ENCODE results near the gene COL18A1. TPM values are rescaled to one million over a fixed set of nuclear protein-coding genes. Genes with fewer than 3 reads are reported as not detected.
"Not testable (repeated sequence)": the region's sequence is repeated elsewhere in the genome, so short reads cannot be mapped to it uniquely, and the experiment has no call there.

The COL18A1 gene
- total and polyA plus RNA-seq, 8 donors: 38.7 to 301 (median 77.8) TPM

DNA sequence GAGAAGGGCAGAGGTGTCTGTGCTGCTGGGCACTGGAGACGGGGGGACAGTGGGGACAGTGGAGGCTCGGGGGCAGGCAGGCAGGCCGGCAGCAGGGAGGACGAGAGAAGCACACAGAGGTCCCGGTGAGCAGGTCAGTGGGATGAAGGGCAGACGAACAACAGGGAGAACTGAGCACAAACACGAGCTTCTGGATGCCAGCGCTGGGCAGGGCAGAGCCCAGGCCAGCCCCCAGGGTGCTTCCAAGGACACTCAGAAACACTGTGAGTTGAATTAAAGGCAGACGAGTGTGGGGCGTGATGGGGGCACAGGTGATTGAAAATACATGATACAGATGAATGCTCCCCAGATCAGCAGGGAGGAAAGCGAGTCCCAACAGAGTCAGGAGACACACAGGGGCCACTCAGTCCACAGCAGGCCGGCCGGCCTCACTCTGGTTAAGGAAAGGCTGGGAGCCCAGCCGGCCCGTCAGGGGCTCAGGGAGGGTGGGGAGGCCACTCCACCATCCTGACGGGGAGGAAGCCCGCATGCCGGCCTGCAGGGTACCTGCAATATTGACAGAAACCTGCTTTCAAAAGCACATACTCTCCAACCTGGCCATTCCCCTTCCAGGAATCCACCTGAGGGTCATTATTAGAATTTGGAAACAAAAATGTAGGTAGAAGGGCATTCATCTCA is 123.2 kb downstream of the COL18A1 start:
- Histone ChIP-seq H3K27me3 (no peaks in the 10 kb centered on the region), H3K4me1 (peaks cover 0 to 6% (median 5%) of the 10 kb centered on the region in 3 donors), H3K9me3 (no peaks in the 10 kb centered on the region), H3K36me3 (peaks cover 0 to 4% (median 0%) of the 10 kb centered on the region in 3 donors), H3K4me3 (no peak overlapping the region), H3K27ac (no peak overlapping the region)
- no peak for ATAC-seq
- DNase-seq: peak in 4 of 6 donors; percentile 3 to 48 (median 24)
- 88 to 91% methylated on average over 18 of the region's 18 CpGs for WGBS, 2 donors
- FAIRE-seq: no peak
- TF ChIP-seq, protein P1, sequence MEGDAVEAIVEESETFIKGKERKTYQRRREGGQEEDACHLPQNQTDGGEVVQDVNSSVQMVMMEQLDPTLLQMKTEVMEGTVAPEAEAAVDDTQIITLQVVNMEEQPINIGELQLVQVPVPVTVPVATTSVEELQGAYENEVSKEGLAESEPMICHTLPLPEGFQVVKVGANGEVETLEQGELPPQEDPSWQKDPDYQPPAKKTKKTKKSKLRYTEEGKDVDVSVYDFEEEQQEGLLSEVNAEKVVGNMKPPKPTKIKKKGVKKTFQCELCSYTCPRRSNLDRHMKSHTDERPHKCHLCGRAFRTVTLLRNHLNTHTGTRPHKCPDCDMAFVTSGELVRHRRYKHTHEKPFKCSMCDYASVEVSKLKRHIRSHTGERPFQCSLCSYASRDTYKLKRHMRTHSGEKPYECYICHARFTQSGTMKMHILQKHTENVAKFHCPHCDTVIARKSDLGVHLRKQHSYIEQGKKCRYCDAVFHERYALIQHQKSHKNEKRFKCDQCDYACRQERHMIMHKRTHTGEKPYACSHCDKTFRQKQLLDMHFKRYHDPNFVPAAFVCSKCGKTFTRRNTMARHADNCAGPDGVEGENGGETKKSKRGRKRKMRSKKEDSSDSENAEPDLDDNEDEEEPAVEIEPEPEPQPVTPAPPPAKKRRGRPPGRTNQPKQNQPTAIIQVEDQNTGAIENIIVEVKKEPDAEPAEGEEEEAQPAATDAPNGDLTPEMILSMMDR (IDR thresholded peaks at IDR 0.05): no peak
- intact Hi-C loops (cut with DNase I): no loop called here

GRCh38 chr21:45528981-45529784 is 124.2 kb downstream of the COL18A1 start:
- 87 to 89% methylated on average over 20 of the region's 20 CpGs for WGBS, 2 donors
- no peak for FAIRE-seq

GRCh38 chr21:45529785-45530422 is 124.9 kb downstream of the COL18A1 start:
- Histone ChIP-seq H3K27me3 (no peaks in the 10 kb centered on the region), H3K4me3 (no peak overlapping the region), H3K27ac (no peak overlapping the region), H3K4me1 (peaks cover 0 to 6% (median 5%) of the 10 kb centered on the region in 3 donors), H3K9me3 (no peaks in the 10 kb centered on the region), H3K36me3 (peaks cover 0 to 4% (median 0%) of the 10 kb centered on the region in 3 donors)
- no peak for FAIRE-seq
- ATAC-seq: no peak
- no peak for DNase-seq
- WGBS, 2 donors: 93 to 96% methylated on average over 11 of the region's 11 CpGs
- TF ChIP-seq, protein P1 (IDR thresholded peaks at IDR 0.05): no peak
- intact Hi-C loops (cut with DNase I): no loop called here

More at GRCh38 chr21:45528981-45529784, 124.2 kb downstream of the COL18A1 start:
- peaks cover 0 to 6% (median 5%) of the 10 kb centered on the region in 3 donors for H3K4me1 ChIP-seq
- H3K36me3 ChIP-seq: peaks cover 0 to 4% (median 0%) of the 10 kb centered on the region in 3 donors
- ATAC-seq (no peak), DNase-seq (peak in 2 of 6 donors; percentile 14 to 54)
- H3K4me3 ChIP-seq: no peak overlapping the region
- no peaks in the 10 kb centered on the region for H3K9me3 ChIP-seq
- H3K27me3 ChIP-seq: no peaks in the 10 kb centered on the region
- TF ChIP-seq, protein P1 (IDR thresholded peaks at IDR 0.05): no peak
- intact Hi-C loops (cut with DNase I): no loop called here
- no peak overlapping the region for H3K27ac ChIP-seq

GRCh38 chr21:45530423-45531113 is 125.6 kb downstream of the COL18A1 start:
- DNase-seq (peak in 4 of 6 donors; percentile 11 to 68 (median 34)), ATAC-seq (no peak), FAIRE-seq (no peak)
- no peak overlapping the region for H3K27ac ChIP-seq
- TF ChIP-seq, protein P1 (IDR thresholded peaks at IDR 0.05): no peak
- no peak overlapping the region for H3K4me3 ChIP-seq
- H3K9me3 ChIP-seq: no peaks in the 10 kb centered on the region
- WGBS, 2 donors: 97% methylated on average over 50 of the region's 50 CpGs
- H3K36me3 ChIP-seq: peaks cover 0 to 4% (median 0%) of the 10 kb centered on the region in 3 donors
- H3K27me3 ChIP-seq: no peaks in the 10 kb centered on the region
- peaks cover 0 to under 1% (median under 1%) of the 10 kb centered on the region in 3 donors for H3K4me1 ChIP-seq
- intact Hi-C loops (cut with DNase I): no loop called here

DNA sequence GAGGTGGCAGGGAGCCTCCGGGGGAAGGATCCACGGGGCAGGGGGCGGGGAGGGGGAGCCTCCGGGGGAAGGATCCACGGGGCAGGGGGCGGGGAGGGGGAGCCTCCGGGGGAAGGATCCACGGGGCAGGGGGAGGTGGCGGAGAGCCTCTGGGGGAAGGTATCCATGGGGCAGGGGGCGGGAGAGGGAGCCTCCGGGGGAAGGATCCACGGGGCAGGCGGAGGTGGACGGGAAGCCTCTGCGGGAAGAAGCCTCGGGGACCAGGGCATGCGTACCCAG is 126.1 kb downstream of the COL18A1 start:
- H3K27ac ChIP-seq; H3K9me3 ChIP-seq; DNase-seq; intact Hi-C loops (cut with DNase I); H3K27me3 ChIP-seq; ATAC-seq; H3K4me3 ChIP-seq; H3K36me3 ChIP-seq; H3K4me1 ChIP-seq; FAIRE-seq: not testable (repeated sequence)
- 96% methylated on average over 17 of the region's 17 CpGs for WGBS, 2 donors
